H9 (cell line): ENCODE results near the gene WHRN. TPM values are rescaled to one million over a fixed set of nuclear protein-coding genes. Genes with fewer than 3 reads are reported as not detected.

Source experiments
- DNase-seq: peaks from one replicate; pipeline ENCODE4 v3.0.0-alpha.2; 2017
- H2AFZ ChIP-seq: one replicate; pipeline ENCODE4 v1.6.1; 2013; ENCODE audit warnings: mild to moderate bottlenecking, low read length, control low read depth, moderate library complexity
- H2AK5ac ChIP-seq: 2 replicates; pipeline ENCODE4 v1.6.1; 2013; ENCODE audit warnings: low read length, control low read depth, mixed read lengths; ENCODE audit not compliant: insufficient read length
- H2BK120ac ChIP-seq: one replicate; pipeline ENCODE4 v1.6.1; 2013; ENCODE audit warnings: low read depth, mild to moderate bottlenecking, low read length, control low read depth, inconsistent platforms; ENCODE audit not compliant: poor library complexity, severe bottlenecking
- H2BK12ac ChIP-seq: 2 replicates; pipeline ENCODE4 v1.6.1; 2013; ENCODE audit warnings: low read length, control low read depth, mixed read lengths, low read depth; ENCODE audit not compliant: insufficient read length
- H2BK15ac ChIP-seq: 2 replicates; pipeline ENCODE4 v1.6.1; 2013; ENCODE audit warnings: low read depth, low read length, control low read depth
- H2BK20ac ChIP-seq: one replicate; pipeline ENCODE4 v1.6.1; 2013; ENCODE audit warnings: low read depth, mild to moderate bottlenecking, low read length, control low read depth, inconsistent platforms; ENCODE audit not compliant: poor library complexity, severe bottlenecking
- H2BK5ac ChIP-seq: 2 replicates; pipeline ENCODE4 v1.6.1; 2013; ENCODE audit warnings: low read length, control low read depth, mixed read lengths; ENCODE audit not compliant: insufficient read length
- H3K14ac ChIP-seq: 2 replicates; pipeline ENCODE4 v1.6.1; 2013; ENCODE audit warnings: low read length, control low read depth; ENCODE audit not compliant: insufficient read depth
- H3K18ac ChIP-seq: 2 replicates; pipeline ENCODE4 v1.6.1; 2013; ENCODE audit warnings: low read depth, mild to moderate bottlenecking, mixed read lengths, low read length, control low read depth; ENCODE audit not compliant: insufficient read length
- H3K23ac ChIP-seq: 2 replicates; pipeline ENCODE4 v1.6.1; 2013; ENCODE audit warnings: low read length, control low read depth, mixed read lengths, low read depth; ENCODE audit not compliant: insufficient read length
- H3K23me2 ChIP-seq: 2 replicates; pipeline ENCODE4 v1.6.1; 2013; ENCODE audit warnings: low read depth, mild to moderate bottlenecking, mixed read lengths, low read length, control low read depth; ENCODE audit not compliant: insufficient read length, poor library complexity, severe bottlenecking
- H3K27ac ChIP-seq: 2 replicates; pipeline ENCODE4 v1.5.1; 2013; ENCODE audit warnings: low read length, control low read depth, mixed read lengths, low read depth; ENCODE audit not compliant: insufficient read length
- H3K27me3 ChIP-seq: 2 replicates; pipeline ENCODE4 v1.6.1; 2013; ENCODE audit warnings: low read length, control low read depth, inconsistent platforms; ENCODE audit not compliant: insufficient read depth
- H3K4ac ChIP-seq: 2 replicates; pipeline ENCODE4 v1.6.1; 2013; ENCODE audit warnings: low read depth, mild to moderate bottlenecking, control low read depth, inconsistent platforms, low read length, moderate library complexity
- H3K4me1 ChIP-seq: 2 replicates; pipeline ENCODE4 v1.6.1; 2013; ENCODE audit warnings: low read length, control low read depth, inconsistent platforms; ENCODE audit not compliant: insufficient read depth
- H3K4me2 ChIP-seq: 2 replicates; pipeline ENCODE4 v1.6.1; 2013; ENCODE audit warnings: low read length, control low read depth, mixed read lengths; ENCODE audit not compliant: insufficient read length, insufficient read depth
- H3K56ac ChIP-seq: 2 replicates; pipeline ENCODE4 v1.6.1; 2013; ENCODE audit warnings: low read depth, mild to moderate bottlenecking, mixed read lengths, low read length, control low read depth; ENCODE audit not compliant: insufficient read length
- H3K79me1 ChIP-seq: 2 replicates; pipeline ENCODE4 v1.6.1; 2013; ENCODE audit warnings: low read depth, mild to moderate bottlenecking, moderate library complexity, low read length, control low read depth, inconsistent platforms; ENCODE audit not compliant: insufficient read depth, poor library complexity, severe bottlenecking
- H3K79me2 ChIP-seq: 2 replicates; pipeline ENCODE4 v1.6.1; 2013; ENCODE audit warnings: low read length, control low read depth, inconsistent platforms; ENCODE audit not compliant: insufficient read depth
- H3K9ac ChIP-seq: 2 replicates; pipeline ENCODE4 v1.6.1; 2013; ENCODE audit warnings: low read length, control low read depth, mixed read lengths; ENCODE audit not compliant: insufficient read length; ENCODE audit errors: extremely low read depth
- H3K9me3 ChIP-seq: one replicate; pipeline ENCODE4 v1.6.1; 2013; ENCODE audit warnings: low read depth, low read length, inconsistent platforms; ENCODE audit not compliant: control insufficient read depth
- H3T11ph ChIP-seq: one replicate; pipeline ENCODE4 v1.6.1; 2013; ENCODE audit warnings: mild to moderate bottlenecking, low read length, control low read depth, inconsistent platforms
- H4K20me1 ChIP-seq: one replicate; pipeline ENCODE4 v1.6.1; 2013; ENCODE audit not compliant: control insufficient read depth, insufficient read length, insufficient read depth
- H4K5ac ChIP-seq: 2 replicates; pipeline ENCODE4 v1.6.1; 2013; ENCODE audit warnings: low read depth, mild to moderate bottlenecking, mixed read lengths, low read length, control low read depth; ENCODE audit not compliant: insufficient read length
- H4K8ac ChIP-seq: replicated peaks from 2 replicates; pipeline ENCODE4 v1.6.1; 2013; ENCODE audit warnings: low read length, control low read depth, mixed read lengths, low read depth; ENCODE audit not compliant: insufficient read length
- H4K91ac ChIP-seq: 2 replicates; pipeline ENCODE4 v1.6.1; 2013; ENCODE audit warnings: low read depth, mild to moderate bottlenecking, moderate library complexity, mixed read lengths, low read length, control low read depth; ENCODE audit not compliant: insufficient read length
- H3K27ac Mint-ChIP-seq, 3 experiments: 2 replicates in 2 of 3; 3 replicates in 1 of 3; pipeline ENCODE4 v1.8.0; 2020 to 2021; ENCODE audit warnings: mixed read lengths in 3 of 3, mild to moderate bottlenecking in 1 of 3, moderate library complexity in 1 of 3
- H3K27me3 Mint-ChIP-seq: 2 replicates; pipeline ENCODE4 v1.8.0; 2021; ENCODE audit warnings: low read depth, mild to moderate bottlenecking, moderate library complexity, mixed read lengths
- H3K36me3 Mint-ChIP-seq, 3 experiments: 2 replicates in 2 of 3; 3 replicates in 1 of 3; pipeline ENCODE4 v1.8.0; 2020 to 2021; ENCODE audit warnings: low read depth in 3 of 3, mixed read lengths in 3 of 3; ENCODE audit not compliant: insufficient read depth in 1 of 3
- H3K4me1 Mint-ChIP-seq, 2 experiments: 2 replicates each; pipeline ENCODE4 v1.8.0; 2020; ENCODE audit warnings: mixed read lengths in 2 of 2
- H3K4me3 Mint-ChIP-seq, 2 experiments: 2 replicates in 1 of 2; 3 replicates in 1 of 2; pipeline ENCODE4 v1.8.0; 2020 to 2021; ENCODE audit warnings: mild to moderate bottlenecking in 2 of 2, mixed read lengths in 2 of 2, moderate library complexity in 1 of 2
- H3K9me3 Mint-ChIP-seq, 2 experiments: 2 replicates in 1 of 2; 3 replicates in 1 of 2; pipeline ENCODE4 v1.8.0; 2020; ENCODE audit warnings: mild to moderate bottlenecking in 2 of 2, mixed read lengths in 2 of 2, moderate library complexity in 1 of 2
- CTCF ChIP-seq: fragments of 200-600 bp; sonication (generic); conservative IDR thresholded peaks from 3 replicates; pipeline ENCODE4 v1.8.0; 2021; ENCODE audit warnings: antibody characterized with exemption, mild to moderate bottlenecking
- WGBS: extraction: QIAGEN DNeasy Blood & Tissue Kit; methylation state at CpG from one replicate; pipeline ENCODE4 v1.1.7; 2013; ENCODE audit warnings: missing lambda C conversion rate, low lambda C conversion rate, mixed read lengths; ENCODE audit not compliant: insufficient read length; ENCODE audit errors: extremely low coverage; 5-methylcytosine and 5-hydroxymethylcytosine counted together
- total RNA-seq: library from RNA; stranded (reverse); gene quantifications from 2 replicates; pipeline ENCODE4 v1.2.1, GENCODE V29; 2021

The WHRN gene
- total RNA-seq, 1 experiment from 2014 or later: 2.2 TPM

- WGBS: no CpG with 5 or more reads among the region's 3 CpGs
Observed at GRCh38 chr9:114450181-114450580, 55.1 kb downstream of the WHRN start.

More at GRCh38 chr9:114450181-114450580, 55.1 kb downstream of the WHRN start:
- no peak overlapping the region for H3K27ac Mint-ChIP-seq
- Histone ChIP-seq H4K5ac (no peak overlapping the region), H3T11ph (no peak overlapping the region), H2AK5ac (no peak overlapping the region), H3K18ac (peak overlapping the region; percentile 57), H3K79me2 (no peaks in the 10 kb centered on the region), H3K56ac (no peak overlapping the region), H3K9ac (no peak overlapping the region), H2AFZ (no peak overlapping the region), H3K23ac (no peak overlapping the region), H3K4me1 (peaks cover 4% of the 10 kb centered on the region; the same call in 1 of the 2 replicates), H3K14ac (peak overlapping the region; percentile 77), H3K23me2 (no peaks in the 10 kb centered on the region), H4K8ac (no peak overlapping the region), H3K79me1 (no peaks in the 10 kb centered on the region), H2BK15ac (no peak overlapping the region), H2BK20ac (no peak overlapping the region), H4K91ac (no peak overlapping the region), H3K27me3 (no peaks in the 10 kb centered on the region), H3K4ac (no peak overlapping the region), H2BK12ac (no peak overlapping the region), H2BK5ac (no peak overlapping the region), H3K4me2 (no peak overlapping the region), H4K20me1 (no peaks in the 10 kb centered on the region), H3K9me3 (no peaks in the 10 kb centered on the region), H2BK120ac (no peak overlapping the region), H3K27ac (no peak overlapping the region)
- H3K27me3 Mint-ChIP-seq: no peaks in the 10 kb centered on the region; the same call in none of the 2 replicates
- TF ChIP-seq CTCF: no peak
- H3K36me3 Mint-ChIP-seq: no peaks in the 10 kb centered on the region; a peak in 1 of 7 replicates
- H3K4me3 Mint-ChIP-seq: no peak overlapping the region
- peaks cover 9 to 13% of the 10 kb centered on the region in 2 experiments for H3K4me1 Mint-ChIP-seq
- DNase-seq: no peak
- no peaks in the 10 kb centered on the region for H3K9me3 Mint-ChIP-seq
